Gastroesophageal sphincter (tissue), 4 donors: ENCODE results near the gene USH1G. TPM values are rescaled to one million over a fixed set of nuclear protein-coding genes. Genes with fewer than 3 reads are reported as not detected.

ENCODE experiments used
- ATAC-seq: fragments of 150-250 bp; one replicate; pipeline ENCODE4 v1.9.1; 2016; ENCODE audit warnings: mild to moderate bottlenecking, moderate library complexity
- H3K27ac ChIP-seq, 4 donors: fragments of 200-600 bp; sonication (generic) in 3 of 4; 1 replicate in 3 of 4; 2 replicates in 1 of 4; pipeline ENCODE4 v1.5.1; 2016 to 2019
- H3K27me3 ChIP-seq: fragments of 200-600 bp; sonication (generic); one replicate; pipeline ENCODE4 v1.5.1; 2019
- H3K36me3 ChIP-seq, 2 donors: fragments of 200-600 bp; sonication (generic); one replicate each; pipeline ENCODE4 v1.5.1; 2019; ENCODE audit warnings: control low read depth in 1 of 2
- H3K4me1 ChIP-seq, 3 donors: fragments of 200-600 bp; sonication (generic); 1 replicate in 2 of 3; 2 replicates in 1 of 3; pipeline ENCODE4 v1.5.1; 2016 to 2019; ENCODE audit warnings: control low read depth in 2 of 3
- H3K4me3 ChIP-seq, 2 donors: fragments of 200-600 bp; sonication (generic); one replicate each; pipeline ENCODE4 v1.5.1; 2019; ENCODE audit warnings: mild to moderate bottlenecking in 1 of 2, moderate library complexity in 1 of 2
- H3K9me3 ChIP-seq, 3 donors: fragments of 200-600 bp; sonication (generic); one replicate each; pipeline ENCODE4 v1.5.1; 2017 to 2019; ENCODE audit warnings: control low read depth in 2 of 3
- EP300 ChIP-seq: sonication (generic); formaldehyde crosslinking; IDR thresholded peaks from one replicate; pipeline ENCODE4 v1.6.1; 2017; ENCODE audit warnings: antibody characterized with exemption, mild to moderate bottlenecking
- POLR2A ChIP-seq, 2 donors: fragments of 450-650 bp; IDR thresholded peaks; one replicate each; pipeline ENCODE4 v1.6.1; 2017; ENCODE audit warnings: antibody characterized with exemption in 2 of 2, mild to moderate bottlenecking in 2 of 2, moderate library complexity in 1 of 2
- POLR2AphosphoS5 ChIP-seq: sonication (generic); formaldehyde crosslinking; IDR thresholded peaks from one replicate; pipeline ENCODE4 v1.6.1; 2017; ENCODE audit warnings: antibody characterized with exemption
- WGBS, 2 donors: methylation state at CpG; one replicate each; pipeline ENCODE4 v1.1.5; 2018; ENCODE audit warnings: low coverage in 1 of 2; 5-methylcytosine and 5-hydroxymethylcytosine counted together
- total RNA-seq, 4 donors: library from RNA; depleted of rRNA; stranded (reverse); fragments of >200 nt; gene quantifications; one replicate each; pipeline ENCODE4 v1.1.0, GENCODE V29; 2016
- TF ChIP-seq, protein P1 (sequence below), 4 experiments: fragments of 200-600 bp in 2 of 4; fragments of 450-650 bp in 2 of 4; sonication (generic) in 1 of 4; IDR thresholded peaks; one replicate each; pipeline ENCODE4 v1.5.1; 2017 to 2019; ENCODE audit warnings: antibody characterized with exemption in 4 of 4, mild to moderate bottlenecking in 2 of 4, moderate library complexity in 2 of 4

The USH1G gene
- total RNA-seq, 4 donors from 2014 or later = not detected

DNA sequence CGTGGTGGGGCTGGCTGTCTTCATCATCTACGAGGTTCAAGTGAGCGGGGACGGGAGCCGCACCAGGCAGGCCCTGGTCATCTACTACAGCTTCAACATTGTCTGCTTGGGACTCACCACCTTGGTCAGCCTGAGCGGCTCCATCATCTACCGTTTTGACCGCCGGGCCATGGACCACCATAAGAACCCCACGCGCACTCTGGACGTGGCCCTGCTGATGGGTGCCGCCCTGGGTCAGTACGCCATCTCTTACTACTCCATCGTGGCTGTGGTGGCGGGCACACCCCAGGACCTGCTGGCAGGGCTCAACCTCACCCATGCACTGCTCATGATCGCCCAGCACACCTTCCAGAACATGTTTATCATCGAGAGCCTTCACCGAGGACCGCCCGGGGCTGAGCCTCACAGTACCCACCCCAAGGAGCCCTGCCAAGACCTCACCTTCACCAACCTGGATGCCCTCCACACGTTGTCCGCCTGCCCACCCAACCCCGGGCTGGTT, 7.5 kb upstream of the USH1G start:
- TF ChIP-seq POLR2A (IDR thresholded peaks at IDR 0.05) = no peak
- TF ChIP-seq POLR2AphosphoS5 = no peak
- no peak for TF ChIP-seq EP300
- TF ChIP-seq, protein P1, sequence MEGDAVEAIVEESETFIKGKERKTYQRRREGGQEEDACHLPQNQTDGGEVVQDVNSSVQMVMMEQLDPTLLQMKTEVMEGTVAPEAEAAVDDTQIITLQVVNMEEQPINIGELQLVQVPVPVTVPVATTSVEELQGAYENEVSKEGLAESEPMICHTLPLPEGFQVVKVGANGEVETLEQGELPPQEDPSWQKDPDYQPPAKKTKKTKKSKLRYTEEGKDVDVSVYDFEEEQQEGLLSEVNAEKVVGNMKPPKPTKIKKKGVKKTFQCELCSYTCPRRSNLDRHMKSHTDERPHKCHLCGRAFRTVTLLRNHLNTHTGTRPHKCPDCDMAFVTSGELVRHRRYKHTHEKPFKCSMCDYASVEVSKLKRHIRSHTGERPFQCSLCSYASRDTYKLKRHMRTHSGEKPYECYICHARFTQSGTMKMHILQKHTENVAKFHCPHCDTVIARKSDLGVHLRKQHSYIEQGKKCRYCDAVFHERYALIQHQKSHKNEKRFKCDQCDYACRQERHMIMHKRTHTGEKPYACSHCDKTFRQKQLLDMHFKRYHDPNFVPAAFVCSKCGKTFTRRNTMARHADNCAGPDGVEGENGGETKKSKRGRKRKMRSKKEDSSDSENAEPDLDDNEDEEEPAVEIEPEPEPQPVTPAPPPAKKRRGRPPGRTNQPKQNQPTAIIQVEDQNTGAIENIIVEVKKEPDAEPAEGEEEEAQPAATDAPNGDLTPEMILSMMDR (IDR thresholded peaks at IDR 0.05) = no peak
- WGBS, 2 donors = 80 to 92% methylated on average over 1 to 2 of the region's 24 CpGs
- no peak for ATAC-seq
- no peaks in the 10 kb centered on the region for H3K9me3 ChIP-seq
- no peaks in the 10 kb centered on the region for H3K36me3 ChIP-seq
- peaks cover 0 to 4% (median 0%) of the 10 kb centered on the region in 3 donors for H3K4me1 ChIP-seq
- peaks cover 94% of the 10 kb centered on the region for H3K27me3 ChIP-seq
- H3K27ac ChIP-seq = no peak overlapping the region
- no peak overlapping the region for H3K4me3 ChIP-seq

DNA sequence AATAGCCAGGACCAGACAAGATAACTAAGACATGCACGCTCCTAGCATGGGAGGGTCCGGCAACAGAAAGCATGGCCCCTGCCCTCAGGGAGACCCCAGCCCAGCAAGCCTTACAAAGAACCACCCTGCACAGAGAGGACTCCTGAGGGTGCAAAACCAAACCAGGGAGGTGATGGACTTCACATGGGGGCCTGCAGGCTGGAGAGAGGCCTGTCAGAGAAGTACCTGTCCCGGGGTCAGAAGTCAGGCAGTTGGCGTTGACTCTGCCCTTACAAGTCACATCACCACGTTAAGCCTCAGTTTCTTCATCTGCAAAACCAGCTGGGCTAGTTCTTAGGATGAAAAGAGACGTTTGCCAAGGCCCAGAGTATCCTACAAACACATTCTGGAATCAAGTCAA, 5.7 kb upstream of the USH1G start:
- 58 to 61% methylated on average over 3 of the region's 6 CpGs for WGBS, 2 donors
- Histone ChIP-seq H3K4me3 (no peak overlapping the region), H3K27ac (no peak overlapping the region), H3K27me3 (peaks cover 96% of the 10 kb centered on the region), H3K9me3 (no peaks in the 10 kb centered on the region), H3K4me1 (peaks cover 0 to 12% (median 4%) of the 10 kb centered on the region in 3 donors), H3K36me3 (no peaks in the 10 kb centered on the region)
- TF ChIP-seq EP300 = no peak
- no peak for TF ChIP-seq POLR2A (IDR thresholded peaks at IDR 0.05)
- TF ChIP-seq POLR2AphosphoS5 = no peak
- TF ChIP-seq, protein P1 (IDR thresholded peaks at IDR 0.05) = no peak
- ATAC-seq = no peak

DNA sequence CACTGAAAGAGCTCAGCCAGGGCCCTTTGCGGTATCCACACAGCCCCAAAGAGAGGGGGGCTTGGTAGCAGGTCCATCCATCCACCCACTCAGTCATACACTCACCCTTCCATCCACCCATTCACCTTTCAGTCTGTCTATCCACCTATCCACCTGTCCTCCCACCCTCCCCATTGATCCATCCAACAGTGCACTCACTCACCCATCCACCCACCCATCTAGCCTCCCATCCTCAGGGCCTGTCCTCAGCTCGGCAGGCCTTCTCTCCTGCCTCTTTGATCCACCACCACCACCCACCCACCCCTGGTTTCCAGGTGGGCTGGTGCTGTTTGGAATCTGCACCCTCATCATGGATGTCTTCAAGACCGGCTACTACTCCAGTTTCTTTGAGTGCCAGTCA, 2.2 kb upstream of the USH1G start:
- no peak overlapping the region for H3K27ac ChIP-seq

DNA sequence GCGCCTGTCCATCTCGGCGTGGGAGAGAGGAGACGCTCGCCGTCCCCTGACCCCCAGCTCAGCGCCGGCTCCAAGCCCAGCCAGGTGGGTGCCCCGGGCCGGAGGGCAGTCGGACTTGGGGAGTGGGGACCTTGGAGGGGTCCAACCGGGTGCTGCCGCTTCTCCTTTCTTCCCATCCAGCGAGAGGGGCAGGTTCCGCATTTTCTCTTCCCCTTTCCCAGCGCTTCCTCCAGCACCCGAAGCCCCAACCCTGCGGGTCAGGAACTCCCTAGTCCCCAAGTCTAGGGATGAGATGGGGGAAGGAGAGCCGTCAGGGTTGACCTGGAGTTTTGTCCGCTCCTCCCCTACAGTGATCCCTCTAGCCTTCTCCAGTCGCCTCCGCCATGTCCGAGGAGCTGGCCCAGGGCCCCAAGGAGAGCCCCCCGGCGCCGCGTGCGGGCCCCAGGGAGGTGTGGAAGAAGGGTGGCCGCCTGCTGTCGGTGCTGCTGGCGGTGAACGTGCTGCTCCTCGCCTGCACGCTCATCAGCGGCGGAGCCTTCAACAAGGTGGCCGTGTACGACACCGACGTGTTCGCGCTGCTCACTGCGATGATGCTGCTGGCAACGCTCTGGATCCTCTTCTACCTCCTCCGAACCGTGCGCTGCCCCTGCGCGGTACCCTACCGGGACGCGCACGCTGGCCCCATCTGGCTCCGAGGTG, 1.3 kb upstream of the USH1G start, which contains the start of gene OTOP2:
TSS of gene OTOP2 (plus strand) at position 24 of the 699 bp plus-strand sequence. CDS start at position 384, 360 bp downstream.
- Histone ChIP-seq H3K27ac (no peak within 1 kb of the TSS), H3K4me3 (peak within 1 kb of the TSS in 1 of 2 donors; percentile 44), H3K4me1 (peaks cover 0 to 34% (median 14%) of the 10 kb centered on the region in 3 donors), H3K9me3 (no peaks in the 10 kb centered on the region), H3K36me3 (no peaks in the 10 kb centered on the region), H3K27me3 (peaks cover 100% of the 10 kb centered on the region)
- WGBS, 2 donors = 0% methylated on average over 6 of the region's 54 CpGs; no CpG with 5 or more reads in 1 of the 2 donors
- ATAC-seq = no peak
- TF ChIP-seq, protein P1 (IDR thresholded peaks at IDR 0.05) = no peak
- TF ChIP-seq POLR2A (IDR thresholded peaks at IDR 0.05) (no peak), EP300 (no peak), POLR2AphosphoS5 (no peak)

More for the DNA sequence above, 2.2 kb upstream of the USH1G start:
- Histone ChIP-seq H3K4me1 (peaks cover 0 to 34% (median 14%) of the 10 kb centered on the region in 3 donors), H3K36me3 (no peaks in the 10 kb centered on the region), H3K27me3 (peaks cover 98% of the 10 kb centered on the region), H3K9me3 (no peaks in the 10 kb centered on the region), H3K4me3 (no peak overlapping the region)
- WGBS, 2 donors = 60 to 80% methylated on average over 1 to 3 of the region's 3 CpGs
- TF ChIP-seq POLR2AphosphoS5 = no peak
- TF ChIP-seq POLR2A (IDR thresholded peaks at IDR 0.05) = no peak
- TF ChIP-seq EP300 = no peak
- TF ChIP-seq, protein P1 (IDR thresholded peaks at IDR 0.05) = no peak
- ATAC-seq = no peak
